Cardiac muscle cell (in vitro differentiated cells and primary cell): Measurements from ENCODE around the gene DYSF. TPM values are rescaled to one million over a fixed set of nuclear protein-coding genes. Genes with fewer than 3 reads are reported as not detected.
A peak's percentile ranks its signal among the peaks of the same experiment; 100 is the strongest.

Source experiments
- DNase-seq, 2 donors: peaks; one replicate each; pipeline versions ENCODE4 v3.0.0 to v3.0.0-alpha.2; 2010 to 2017; ENCODE audit warnings: low read depth in 1 of 2, low spot score in 1 of 2
- H3K27ac ChIP-seq: fragments of 200-600 bp; sonication (generic); 2 replicates; pipeline ENCODE4 v1.5.1; 2016
- H3K27me3 ChIP-seq: fragments of 200-600 bp; sonication (generic); 2 replicates; pipeline ENCODE4 v1.6.0; 2016; ENCODE audit warnings: control low read depth
- H3K36me3 ChIP-seq: fragments of 200-600 bp; sonication (generic); 2 replicates; pipeline ENCODE4 v1.5.1; 2016; ENCODE audit warnings: control low read depth
- H3K4me1 ChIP-seq: fragments of 200-600 bp; sonication (generic); 2 replicates; pipeline ENCODE4 v1.8.1; 2017; ENCODE audit warnings: low read depth, mild to moderate bottlenecking, mixed run types
- H3K4me3 ChIP-seq: fragments of 200-600 bp; sonication (generic); 2 replicates; pipeline ENCODE4 v1.5.1; 2016; ENCODE audit warnings: mild to moderate bottlenecking
- H3K9me3 ChIP-seq: fragments of 200-600 bp; sonication (generic); 2 replicates; pipeline ENCODE4 v1.5.1; 2017; ENCODE audit warnings: low read depth, mild to moderate bottlenecking, control low read depth
- polyA plus RNA-seq: library from polyadenylated mRNA; unstranded; fragments of >200 nt; fragmentation: Nextera tagmentation; extraction: Ambion mirVana; gene quantifications from 2 replicates; pipeline ENCODE4 v1.2.1, GENCODE V29; 2016
- total RNA-seq: library from RNA; depleted of rRNA; stranded (reverse); fragments of >200 nt; gene quantifications from 2 replicates; pipeline ENCODE4 v1.2.3, GENCODE V29; 2016
- TF ChIP-seq, protein P1 (sequence below): IDR thresholded peaks from 2 replicates; pipeline ENCODE4 v1.5.1; 2012; ENCODE audit warnings: low read depth, mild to moderate bottlenecking, low read length

Gene DYSF
- total and polyA plus RNA-seq, 2 experiments from 2014 or later, result 34.6 to 57.4 TPM

- DNase-seq, result no peak
- peak overlapping the region; percentile 22 for H3K27ac ChIP-seq
- TF ChIP-seq, protein P1, sequence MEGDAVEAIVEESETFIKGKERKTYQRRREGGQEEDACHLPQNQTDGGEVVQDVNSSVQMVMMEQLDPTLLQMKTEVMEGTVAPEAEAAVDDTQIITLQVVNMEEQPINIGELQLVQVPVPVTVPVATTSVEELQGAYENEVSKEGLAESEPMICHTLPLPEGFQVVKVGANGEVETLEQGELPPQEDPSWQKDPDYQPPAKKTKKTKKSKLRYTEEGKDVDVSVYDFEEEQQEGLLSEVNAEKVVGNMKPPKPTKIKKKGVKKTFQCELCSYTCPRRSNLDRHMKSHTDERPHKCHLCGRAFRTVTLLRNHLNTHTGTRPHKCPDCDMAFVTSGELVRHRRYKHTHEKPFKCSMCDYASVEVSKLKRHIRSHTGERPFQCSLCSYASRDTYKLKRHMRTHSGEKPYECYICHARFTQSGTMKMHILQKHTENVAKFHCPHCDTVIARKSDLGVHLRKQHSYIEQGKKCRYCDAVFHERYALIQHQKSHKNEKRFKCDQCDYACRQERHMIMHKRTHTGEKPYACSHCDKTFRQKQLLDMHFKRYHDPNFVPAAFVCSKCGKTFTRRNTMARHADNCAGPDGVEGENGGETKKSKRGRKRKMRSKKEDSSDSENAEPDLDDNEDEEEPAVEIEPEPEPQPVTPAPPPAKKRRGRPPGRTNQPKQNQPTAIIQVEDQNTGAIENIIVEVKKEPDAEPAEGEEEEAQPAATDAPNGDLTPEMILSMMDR, result no peak
- no peaks in the 10 kb centered on the region for H3K27me3 ChIP-seq
- H3K4me1 ChIP-seq, result peaks cover 62% of the 10 kb centered on the region
- H3K4me3 ChIP-seq, result no peak overlapping the region
- no peaks in the 10 kb centered on the region for H3K9me3 ChIP-seq
- H3K36me3 ChIP-seq, result no peaks in the 10 kb centered on the region
These were observed 262.8 kb downstream of the DYSF start for GRCh38 chr2:71715951-71716696.

DNA sequence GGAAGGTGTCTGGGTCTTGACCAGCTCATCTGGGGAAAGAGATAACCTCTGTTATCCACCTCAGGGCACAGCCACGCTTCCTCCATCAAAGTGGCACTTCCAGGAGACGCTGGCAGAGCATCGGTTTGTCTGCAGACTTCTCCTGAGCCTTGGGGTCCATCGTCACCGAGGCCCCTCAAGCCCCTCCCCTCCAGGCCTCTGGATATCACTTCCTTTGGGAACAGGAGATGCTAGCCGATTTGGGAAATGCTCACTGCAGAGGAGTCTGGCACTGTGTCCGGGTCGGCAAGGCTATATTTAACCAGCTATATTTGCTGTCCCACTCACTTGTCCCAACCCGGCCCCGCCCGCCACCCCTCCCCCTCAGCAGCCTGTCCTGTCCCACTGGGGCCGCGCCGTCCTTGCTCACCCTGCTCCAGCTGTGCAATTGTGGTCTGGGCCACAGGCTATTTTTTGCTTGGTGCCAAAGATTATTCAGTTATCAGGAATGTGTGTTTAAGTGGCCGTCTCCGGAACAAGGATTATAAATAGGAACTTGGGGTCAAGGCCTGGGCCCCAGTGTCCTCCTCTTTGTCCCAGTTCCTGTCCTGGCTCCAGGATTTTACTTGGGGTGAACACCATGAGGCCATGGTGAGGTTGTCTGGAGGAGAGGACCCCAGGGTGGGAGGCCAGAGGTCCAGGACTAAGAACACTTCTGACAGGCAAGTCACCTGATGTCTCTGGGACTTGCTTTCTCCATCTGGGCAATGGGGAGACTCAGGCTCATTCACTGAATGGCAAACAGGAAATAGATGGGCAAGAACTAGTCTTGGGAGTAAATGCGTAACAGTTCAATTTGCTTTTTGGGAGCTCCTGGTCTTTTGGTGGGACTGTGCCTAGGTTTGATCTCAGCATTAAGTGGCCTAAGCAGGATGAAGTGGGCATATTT is 263.6 kb downstream of the DYSF start:
- peak overlapping the region; percentile 67 for H3K27ac ChIP-seq
- H3K36me3 ChIP-seq, result no peaks in the 10 kb centered on the region
- H3K4me1 ChIP-seq, result peaks cover 61% of the 10 kb centered on the region
- H3K4me3 ChIP-seq, result no peak overlapping the region
- TF ChIP-seq, protein P1, result no peak
- H3K9me3 ChIP-seq, result no peaks in the 10 kb centered on the region
- no peaks in the 10 kb centered on the region for H3K27me3 ChIP-seq
- peak; percentile 82 to 88 for DNase-seq

GRCh38 chr2:71718686-71719085 is 265.3 kb downstream of the DYSF start:
- H3K4me3 ChIP-seq, result no peak overlapping the region
- H3K27me3 ChIP-seq, result no peaks in the 10 kb centered on the region
- TF ChIP-seq, protein P1, result no peak
- H3K4me1 ChIP-seq, result peaks cover 61% of the 10 kb centered on the region
- H3K9me3 ChIP-seq, result no peaks in the 10 kb centered on the region
- DNase-seq, result no peak
- H3K27ac ChIP-seq, result no peak overlapping the region
- H3K36me3 ChIP-seq, result no peaks in the 10 kb centered on the region

GRCh38 chr2:71719520-71720282 is 266.3 kb downstream of the DYSF start:
- Histone ChIP-seq H3K27ac (no peak overlapping the region), H3K4me3 (no peak overlapping the region), H3K27me3 (no peaks in the 10 kb centered on the region), H3K36me3 (no peaks in the 10 kb centered on the region), H3K4me1 (peaks cover 51% of the 10 kb centered on the region), H3K9me3 (no peaks in the 10 kb centered on the region)
- no peak for DNase-seq
- TF ChIP-seq, protein P1, result no peak

DNA sequence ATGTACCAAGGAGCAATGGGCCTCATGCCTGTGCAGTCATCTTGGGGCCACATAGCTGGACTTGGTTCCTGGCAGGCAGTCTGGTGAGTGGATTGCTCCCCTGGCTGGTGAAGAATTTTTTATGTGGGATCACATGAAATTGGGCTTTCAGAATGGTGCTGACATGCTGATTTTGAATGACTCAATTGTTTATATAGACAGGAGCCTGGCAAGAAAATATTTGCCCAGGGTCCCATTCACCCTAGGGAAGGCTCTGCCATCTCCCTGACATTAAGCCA is 266.9 kb downstream of the DYSF start:
- no peak overlapping the region for H3K27ac ChIP-seq

More for the DNA sequence above, 266.9 kb downstream of the DYSF start:
- peaks cover 46% of the 10 kb centered on the region for H3K4me1 ChIP-seq
- no peaks in the 10 kb centered on the region for H3K27me3 ChIP-seq
- TF ChIP-seq, protein P1, result no peak
- no peak for DNase-seq
- H3K9me3 ChIP-seq, result no peaks in the 10 kb centered on the region
- H3K4me3 ChIP-seq, result no peak overlapping the region
- no peaks in the 10 kb centered on the region for H3K36me3 ChIP-seq
